ENCODE measurements around the gene SUN1. TPM values are rescaled to one million over a fixed set of nuclear protein-coding genes. Genes with fewer than 3 reads are reported as not detected.

Gene SUN1
- total and polyA plus RNA-seq, 2 donors (not counting 1 experiment from before 2014, with no cell fraction given), result 198 to 254 TPM

DNA sequence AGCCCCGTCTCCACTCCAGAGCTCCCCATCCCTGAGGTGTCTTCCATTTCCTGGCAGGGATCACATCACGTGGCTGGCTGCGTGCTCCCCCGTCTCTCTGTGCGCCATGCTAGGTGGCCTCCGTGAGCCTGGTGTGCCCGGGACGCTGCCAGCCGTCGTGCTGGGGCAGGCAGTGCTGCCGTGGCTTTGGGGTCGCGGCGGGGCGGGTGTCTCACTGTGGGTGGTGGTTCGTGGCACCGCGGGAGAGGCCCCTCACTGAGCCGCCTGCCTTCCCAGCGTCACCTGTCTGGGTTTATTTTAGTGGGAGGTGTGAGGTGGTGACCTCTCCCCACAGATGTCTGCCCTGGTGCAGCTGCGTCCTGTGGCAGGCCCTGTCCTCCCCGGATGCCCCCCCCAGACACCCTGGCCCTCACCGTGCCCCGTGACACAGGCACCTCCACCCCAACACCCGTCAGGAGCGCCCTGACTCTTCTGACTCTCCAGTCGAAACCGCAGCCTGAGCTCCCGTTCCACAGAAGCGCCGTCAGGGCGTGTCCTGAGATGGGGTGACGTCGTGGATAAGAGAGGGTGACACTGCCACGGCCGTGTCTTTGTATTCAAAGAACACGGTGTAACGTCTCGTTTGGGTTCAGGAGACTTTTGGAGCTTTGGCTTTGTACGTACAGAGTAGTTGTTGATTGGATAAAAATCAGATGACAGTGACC lies 62.0 kb downstream of the SUN1 start:
- Histone ChIP-seq H3K79me2 (ENCODE audit: control insufficient read depth, insufficient read depth, low read length) (peaks cover 3% of the 10 kb centered on the region), H3K9me3 (ENCODE audit: control extremely low read depth in 1 of 3, control insufficient read depth in 2 of 3, insufficient read depth in 1 of 3, low read length in 2 of 3) (no peaks in the 10 kb centered on the region), H3K4me2 (replicated peaks; ENCODE audit: low read depth, low read length, poor library complexity, severe bottlenecking) (no peak overlapping the region), H3K27ac (ENCODE audit: low read length in 2 of 2) (no peak overlapping the region), H4K20me1 (ENCODE audit: control insufficient read depth, insufficient read depth, low read length, poor library complexity, severe bottlenecking) (peaks cover 39% of the 10 kb centered on the region), H3K9ac (ENCODE audit: low read length) (no peak overlapping the region), H2AFZ (ENCODE audit: insufficient read depth, low read depth, low read length, poor library complexity, severe bottlenecking) (no peak overlapping the region), H3K36me3 (replicated peaks in 1 of 2; ENCODE audit: control extremely low read depth in 1 of 2, control insufficient read depth in 1 of 2, extremely low read depth in 1 of 2, insufficient read depth in 2 of 2, low read length in 1 of 2) (peaks cover 0 to 63% of the 10 kb centered on the region in 2 experiments), H3K4me3 (ENCODE audit: control extremely low read depth in 1 of 5, extremely low read depth in 1 of 5, insufficient read depth in 1 of 5, low read depth in 2 of 5, low read length in 4 of 5) (no peak overlapping the region), H3K4me1 (ENCODE audit: control insufficient read depth in 2 of 2, insufficient read depth in 2 of 2, low read length in 2 of 2) (no peaks in the 10 kb centered on the region), H3K27me3 (replicated peaks in 1 of 4; ENCODE audit: control extremely low read depth in 1 of 4, control insufficient read depth in 3 of 4, insufficient read depth in 4 of 4, low read length in 3 of 4) (no peaks in the 10 kb centered on the region)
- DNase-seq, result no peak
- no peak overlapping the region for H3K4me3 Mint-ChIP-seq
- no peak for ATAC-seq (ENCODE audit: low read depth)
- H3K9me3 Mint-ChIP-seq (ENCODE audit: insufficient read depth), result no peaks in the 10 kb centered on the region
- intact Hi-C loops (cut with micrococcal nuclease), result no loop called here
- no peak for TF ChIP-seq EZH2 (IDR thresholded peaks at IDR 0.05; ENCODE audit: borderline replicate concordance, insufficient read depth, low read depth, low read length, poor library complexity, severe bottlenecking)
- no peak for TF ChIP-seq CTCF (IDR thresholded peaks at IDR 0.05)
- 99% methylated on average over 34 of the region's 40 CpGs for WGBS (ENCODE audit: insufficient coverage)
- no peaks in the 10 kb centered on the region for H3K27me3 Mint-ChIP-seq
- CTCF ChIA-PET, result no interaction called here
- POLR2A ChIA-PET, result interaction anchor here (0.5 kb wide), 1 partner anchor 149 kb away, joined by 3 read pairs; no protein-coding TSS in a partner anchor
- H3K4me1 Mint-ChIP-seq, result no peaks in the 10 kb centered on the region
- H3K27ac Mint-ChIP-seq, result no peak overlapping the region

- no peak overlapping the region for H3K4me3 Mint-ChIP-seq
- no peak overlapping the region for H3K27ac Mint-ChIP-seq
- no peaks in the 10 kb centered on the region for H3K27me3 Mint-ChIP-seq
- no peak for ATAC-seq (ENCODE audit: low read depth)
- no peaks in the 10 kb centered on the region for H3K9me3 Mint-ChIP-seq (ENCODE audit: insufficient read depth)
- 94% methylated on average over 21 of the region's 21 CpGs for WGBS (ENCODE audit: insufficient coverage)
- Histone ChIP-seq H2AFZ (ENCODE audit: insufficient read depth, low read depth, low read length, poor library complexity, severe bottlenecking) (no peak overlapping the region), H3K9ac (ENCODE audit: low read length) (no peak overlapping the region), H3K4me1 (ENCODE audit: control insufficient read depth in 2 of 2, insufficient read depth in 2 of 2, low read length in 2 of 2) (no peaks in the 10 kb centered on the region), H3K36me3 (replicated peaks in 1 of 2; ENCODE audit: control extremely low read depth in 1 of 2, control insufficient read depth in 1 of 2, extremely low read depth in 1 of 2, insufficient read depth in 2 of 2, low read length in 1 of 2) (peaks cover 0 to 63% of the 10 kb centered on the region in 2 experiments), H3K27ac (ENCODE audit: low read length in 2 of 2) (no peak overlapping the region), H3K9me3 (ENCODE audit: control extremely low read depth in 1 of 3, control insufficient read depth in 2 of 3, insufficient read depth in 1 of 3, low read length in 2 of 3) (no peaks in the 10 kb centered on the region), H3K27me3 (replicated peaks in 1 of 4; ENCODE audit: control extremely low read depth in 1 of 4, control insufficient read depth in 3 of 4, insufficient read depth in 4 of 4, low read length in 3 of 4) (no peaks in the 10 kb centered on the region), H3K4me3 (ENCODE audit: control extremely low read depth in 1 of 5, extremely low read depth in 1 of 5, insufficient read depth in 1 of 5, low read depth in 2 of 5, low read length in 4 of 5) (no peak overlapping the region), H3K79me2 (ENCODE audit: control insufficient read depth, insufficient read depth, low read length) (no peaks in the 10 kb centered on the region), H4K20me1 (ENCODE audit: control insufficient read depth, insufficient read depth, low read length, poor library complexity, severe bottlenecking) (peaks cover 36% of the 10 kb centered on the region), H3K4me2 (replicated peaks; ENCODE audit: low read depth, low read length, poor library complexity, severe bottlenecking) (no peak overlapping the region)
- TF ChIP-seq CTCF (IDR thresholded peaks at IDR 0.05) (no peak), EZH2 (IDR thresholded peaks at IDR 0.05; ENCODE audit: borderline replicate concordance, insufficient read depth, low read depth, low read length, poor library complexity, severe bottlenecking) (no peak)
- no peak for DNase-seq
- ChIA-PET POLR2A (interaction anchor here (0.5 kb wide), 1 partner anchor 148 kb away, joined by 3 read pairs; no protein-coding TSS in a partner anchor), CTCF (no interaction called here)
- intact Hi-C loops (cut with micrococcal nuclease), result no loop called here
- H3K4me1 Mint-ChIP-seq, result no peaks in the 10 kb centered on the region
Measured at GRCh38 chr7:894927-895450, 62.7 kb downstream of the SUN1 start.
